ENCODE results near the gene SMIM8.

DNA sequence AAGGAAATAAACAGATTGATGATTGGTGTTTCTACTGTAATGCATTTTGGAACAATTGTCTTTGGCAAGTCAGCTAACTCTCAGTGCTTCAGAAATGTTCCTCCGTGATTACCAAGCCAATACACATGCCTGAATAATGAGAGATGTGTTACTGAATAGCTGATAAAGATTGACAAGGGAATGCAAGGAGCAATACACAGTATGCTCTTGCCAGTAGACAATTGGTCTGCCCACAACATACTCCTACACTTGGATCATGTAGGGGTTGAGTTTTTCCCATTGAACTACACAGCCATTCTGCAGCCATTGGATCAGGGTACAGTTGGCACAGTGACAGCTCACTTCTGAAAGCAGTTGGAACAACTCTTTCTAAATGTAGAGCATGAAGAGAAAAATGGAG, 12.3 kb downstream of the SMIM8 start:
- TF ChIP-seq, protein P1, sequence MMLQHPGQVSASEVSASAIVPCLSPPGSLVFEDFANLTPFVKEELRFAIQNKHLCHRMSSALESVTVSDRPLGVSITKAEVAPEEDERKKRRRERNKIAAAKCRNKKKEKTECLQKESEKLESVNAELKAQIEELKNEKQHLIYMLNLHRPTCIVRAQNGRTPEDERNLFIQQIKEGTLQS (IDR thresholded peaks at IDR 0.05; ENCODE audit: borderline replicate concordance, extremely low read depth, low read depth, low read length): no peak
- TF ChIP-seq, protein P2, sequence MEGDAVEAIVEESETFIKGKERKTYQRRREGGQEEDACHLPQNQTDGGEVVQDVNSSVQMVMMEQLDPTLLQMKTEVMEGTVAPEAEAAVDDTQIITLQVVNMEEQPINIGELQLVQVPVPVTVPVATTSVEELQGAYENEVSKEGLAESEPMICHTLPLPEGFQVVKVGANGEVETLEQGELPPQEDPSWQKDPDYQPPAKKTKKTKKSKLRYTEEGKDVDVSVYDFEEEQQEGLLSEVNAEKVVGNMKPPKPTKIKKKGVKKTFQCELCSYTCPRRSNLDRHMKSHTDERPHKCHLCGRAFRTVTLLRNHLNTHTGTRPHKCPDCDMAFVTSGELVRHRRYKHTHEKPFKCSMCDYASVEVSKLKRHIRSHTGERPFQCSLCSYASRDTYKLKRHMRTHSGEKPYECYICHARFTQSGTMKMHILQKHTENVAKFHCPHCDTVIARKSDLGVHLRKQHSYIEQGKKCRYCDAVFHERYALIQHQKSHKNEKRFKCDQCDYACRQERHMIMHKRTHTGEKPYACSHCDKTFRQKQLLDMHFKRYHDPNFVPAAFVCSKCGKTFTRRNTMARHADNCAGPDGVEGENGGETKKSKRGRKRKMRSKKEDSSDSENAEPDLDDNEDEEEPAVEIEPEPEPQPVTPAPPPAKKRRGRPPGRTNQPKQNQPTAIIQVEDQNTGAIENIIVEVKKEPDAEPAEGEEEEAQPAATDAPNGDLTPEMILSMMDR (IDR thresholded peaks at IDR 0.05 in 2 of 3, conservative IDR thresholded peaks at IDR 0.05 in 1 of 3; ENCODE audit: control insufficient read depth in 2 of 3, extremely low read depth in 1 of 3, insufficient read depth in 1 of 3, low read depth in 3 of 3, low read length in 3 of 3): no peak
- TF ChIP-seq, protein P3, sequence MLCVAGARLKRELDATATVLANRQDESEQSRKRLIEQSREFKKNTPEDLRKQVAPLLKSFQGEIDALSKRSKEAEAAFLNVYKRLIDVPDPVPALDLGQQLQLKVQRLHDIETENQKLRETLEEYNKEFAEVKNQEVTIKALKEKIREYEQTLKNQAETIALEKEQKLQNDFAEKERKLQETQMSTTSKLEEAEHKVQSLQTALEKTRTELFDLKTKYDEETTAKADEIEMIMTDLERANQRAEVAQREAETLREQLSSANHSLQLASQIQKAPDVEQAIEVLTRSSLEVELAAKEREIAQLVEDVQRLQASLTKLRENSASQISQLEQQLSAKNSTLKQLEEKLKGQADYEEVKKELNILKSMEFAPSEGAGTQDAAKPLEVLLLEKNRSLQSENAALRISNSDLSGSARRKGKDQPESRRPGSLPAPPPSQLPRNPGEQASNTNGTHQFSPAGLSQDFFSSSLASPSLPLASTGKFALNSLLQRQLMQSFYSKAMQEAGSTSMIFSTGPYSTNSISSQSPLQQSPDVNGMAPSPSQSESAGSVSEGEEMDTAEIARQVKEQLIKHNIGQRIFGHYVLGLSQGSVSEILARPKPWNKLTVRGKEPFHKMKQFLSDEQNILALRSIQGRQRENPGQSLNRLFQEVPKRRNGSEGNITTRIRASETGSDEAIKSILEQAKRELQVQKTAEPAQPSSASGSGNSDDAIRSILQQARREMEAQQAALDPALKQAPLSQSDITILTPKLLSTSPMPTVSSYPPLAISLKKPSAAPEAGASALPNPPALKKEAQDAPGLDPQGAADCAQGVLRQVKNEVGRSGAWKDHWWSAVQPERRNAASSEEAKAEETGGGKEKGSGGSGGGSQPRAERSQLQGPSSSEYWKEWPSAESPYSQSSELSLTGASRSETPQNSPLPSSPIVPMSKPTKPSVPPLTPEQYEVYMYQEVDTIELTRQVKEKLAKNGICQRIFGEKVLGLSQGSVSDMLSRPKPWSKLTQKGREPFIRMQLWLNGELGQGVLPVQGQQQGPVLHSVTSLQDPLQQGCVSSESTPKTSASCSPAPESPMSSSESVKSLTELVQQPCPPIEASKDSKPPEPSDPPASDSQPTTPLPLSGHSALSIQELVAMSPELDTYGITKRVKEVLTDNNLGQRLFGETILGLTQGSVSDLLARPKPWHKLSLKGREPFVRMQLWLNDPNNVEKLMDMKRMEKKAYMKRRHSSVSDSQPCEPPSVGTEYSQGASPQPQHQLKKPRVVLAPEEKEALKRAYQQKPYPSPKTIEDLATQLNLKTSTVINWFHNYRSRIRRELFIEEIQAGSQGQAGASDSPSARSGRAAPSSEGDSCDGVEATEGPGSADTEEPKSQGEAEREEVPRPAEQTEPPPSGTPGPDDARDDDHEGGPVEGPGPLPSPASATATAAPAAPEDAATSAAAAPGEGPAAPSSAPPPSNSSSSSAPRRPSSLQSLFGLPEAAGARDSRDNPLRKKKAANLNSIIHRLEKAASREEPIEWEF (IDR thresholded peaks at IDR 0.05; ENCODE audit: insufficient replicate concordance, low read depth, low read length): no peak
- TF ChIP-seq RAD21 (IDR thresholded peaks at IDR 0.05; ENCODE audit: insufficient read depth, low read depth, low read length) (no peak), YY1 (IDR thresholded peaks at IDR 0.05; ENCODE audit: low read depth, low read length) (no peak), ZNF274 (IDR thresholded peaks at IDR 0.05; ENCODE audit: insufficient read depth, insufficient read length) (no peak), POLR2AphosphoS2 (IDR thresholded peaks at IDR 0.05; ENCODE audit: low read depth, low read length) (no peak)
- TF ChIP-seq, protein P4, sequence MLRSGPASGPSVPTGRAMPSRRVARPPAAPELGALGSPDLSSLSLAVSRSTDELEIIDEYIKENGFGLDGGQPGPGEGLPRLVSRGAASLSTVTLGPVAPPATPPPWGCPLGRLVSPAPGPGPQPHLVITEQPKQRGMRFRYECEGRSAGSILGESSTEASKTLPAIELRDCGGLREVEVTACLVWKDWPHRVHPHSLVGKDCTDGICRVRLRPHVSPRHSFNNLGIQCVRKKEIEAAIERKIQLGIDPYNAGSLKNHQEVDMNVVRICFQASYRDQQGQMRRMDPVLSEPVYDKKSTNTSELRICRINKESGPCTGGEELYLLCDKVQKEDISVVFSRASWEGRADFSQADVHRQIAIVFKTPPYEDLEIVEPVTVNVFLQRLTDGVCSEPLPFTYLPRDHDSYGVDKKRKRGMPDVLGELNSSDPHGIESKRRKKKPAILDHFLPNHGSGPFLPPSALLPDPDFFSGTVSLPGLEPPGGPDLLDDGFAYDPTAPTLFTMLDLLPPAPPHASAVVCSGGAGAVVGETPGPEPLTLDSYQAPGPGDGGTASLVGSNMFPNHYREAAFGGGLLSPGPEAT (IDR thresholded peaks at IDR 0.05; ENCODE audit: low read depth): no peak

All from GM12878 (cell line).